ENCODE data around the gene GSTM5. TPM values are rescaled to one million over a fixed set of nuclear protein-coding genes. Genes with fewer than 3 reads are reported as not detected.

The GSTM5 gene
- total and polyA plus RNA-seq, 2 donors (not counting 3 experiments of a cell fraction or from before 2014, with no cell fraction given): 0.25 to 1.6 TPM

GRCh38 chr1:109713636-109714035, 1.6 kb downstream of the GSTM5 start:
- intact Hi-C loops (cut with micrococcal nuclease) (no loop called here), dilution Hi-C loops (cut with MboI; ENCODE audit: extremely low pct_ligation_motif_present, low sequenced_read_pairs) (no loop called here)
- no peak for TF ChIP-seq POLR2A (IDR thresholded peaks at IDR 0.05; ENCODE audit: low read depth, low read length)
- no peak for TF ChIP-seq GATA2 (IDR thresholded peaks at IDR 0.05; ENCODE audit: insufficient read depth, insufficient read length, low read depth, low read length)
- no peak for TF ChIP-seq MAX (IDR thresholded peaks at IDR 0.05; ENCODE audit: insufficient read depth, insufficient read length)
- TF ChIP-seq POLR2AphosphoS5 (IDR thresholded peaks at IDR 0.05; ENCODE audit: insufficient read depth, low read depth, low read length): no peak
- no peak for TF ChIP-seq MYC (IDR thresholded peaks at IDR 0.05; ENCODE audit: low read depth, low read length)
- TF ChIP-seq FOS (IDR thresholded peaks at IDR 0.05; ENCODE audit: borderline replicate concordance, insufficient read depth, low read length): no peak
- TF ChIP-seq CTCF (IDR thresholded peaks at IDR 0.05; ENCODE audit: extremely low read depth in 1 of 2, insufficient read depth in 1 of 2, low read depth in 1 of 2, low read length in 2 of 2): no peak
- TF ChIP-seq JUN (IDR thresholded peaks at IDR 0.05; ENCODE audit: borderline replicate concordance, insufficient read depth, insufficient read length, low read depth): no peak
- TF ChIP-seq EZH2 (IDR thresholded peaks at IDR 0.05; ENCODE audit: borderline replicate concordance, low read depth, low read length, severe bottlenecking): no peak
- no peaks in the 10 kb centered on the region for H3K36me3 ChIP-seq (ENCODE audit: control insufficient read depth in 2 of 2, extremely low read depth in 1 of 2, insufficient read depth in 2 of 2, low read length in 2 of 2)
- POLR2A ChIA-PET: no interaction called here
- no peaks in the 10 kb centered on the region for H3K4me1 ChIP-seq (ENCODE audit: control insufficient read depth, extremely low read depth, insufficient read depth, low read length)
- H3K9me3 ChIP-seq (replicated peaks; ENCODE audit: control insufficient read depth, insufficient read depth, low read length): no peaks in the 10 kb centered on the region
- no TSS peak for BruUV-seq (replicated peaks)
- H3K4me2 ChIP-seq (ENCODE audit: insufficient read depth, low read length): no peak overlapping the region
- no peaks in the 10 kb centered on the region for H3K79me2 ChIP-seq (ENCODE audit: control insufficient read depth, insufficient read depth, low read length)
- no peaks in the 10 kb centered on the region for H3K9me1 ChIP-seq (replicated peaks; ENCODE audit: control insufficient read depth, extremely low read depth, insufficient read depth, low read length)
- no peak for FAIRE-seq
- no peak overlapping the region for H3K9ac ChIP-seq (replicated peaks; ENCODE audit: extremely low read depth, insufficient read depth, low read length)
- H4K20me1 ChIP-seq (replicated peaks; ENCODE audit: control insufficient read depth, extremely low read depth, insufficient read depth, low read length): no peaks in the 10 kb centered on the region
- no peak overlapping the region for H2AFZ ChIP-seq (ENCODE audit: low read depth, low read length)
- no peak overlapping the region for H3K27ac ChIP-seq (ENCODE audit: insufficient read depth, low read depth, low read length)
- no peak for DNase-seq (ENCODE audit: low read depth, low spot score)
- CTCF ChIA-PET: interaction anchor here (1.6 kb wide), 1 partner anchor 60 kb away, joined by 3 read pairs; no protein-coding TSS in a partner anchor
- H3K27me3 ChIP-seq (ENCODE audit: control insufficient read depth in 2 of 2, insufficient read depth in 2 of 2, low read length in 2 of 2): no peaks in the 10 kb centered on the region
- H3K4me3 ChIP-seq (replicated peaks in 1 of 3; ENCODE audit: insufficient read depth in 1 of 3, low read depth in 1 of 3, low read length in 3 of 3): no peak overlapping the region
